ENCODE results near the gene PAX5.

DNA sequence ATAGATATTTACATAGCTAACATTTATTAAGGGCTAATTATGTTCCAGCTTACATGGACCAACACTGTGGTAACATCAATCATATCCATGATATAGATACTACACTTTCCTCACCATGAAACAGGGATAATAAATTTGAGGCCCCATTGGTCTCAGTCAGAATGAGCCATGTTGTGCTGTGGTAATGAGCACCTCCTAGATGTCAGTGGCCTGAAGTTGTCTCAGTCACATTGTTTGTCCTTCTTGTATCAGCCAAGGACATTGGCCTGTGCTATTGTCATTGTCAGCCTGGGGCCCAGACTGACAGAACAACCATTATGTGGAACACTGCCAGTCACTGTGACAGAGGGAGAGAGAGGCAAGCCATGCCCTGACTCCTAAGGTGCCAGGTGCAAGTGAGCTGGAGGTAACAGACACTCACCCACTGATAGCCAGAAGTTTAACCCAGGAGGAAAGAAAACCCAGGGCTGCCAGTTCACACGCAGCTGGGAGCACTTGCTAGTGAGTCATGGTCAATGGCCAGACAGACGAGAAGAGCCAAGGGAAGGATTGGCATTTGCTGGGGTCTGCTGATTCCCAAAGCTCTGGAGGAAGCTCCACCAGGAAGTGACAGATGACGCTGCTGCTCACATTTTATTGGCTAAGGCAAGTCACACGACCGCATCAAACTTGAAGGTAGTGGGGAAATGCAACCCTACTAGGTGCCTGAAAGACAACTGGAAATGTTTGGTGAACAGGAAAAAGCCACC is 237.2 kb downstream of the PAX5 start:
- TF ChIP-seq, protein P1, sequence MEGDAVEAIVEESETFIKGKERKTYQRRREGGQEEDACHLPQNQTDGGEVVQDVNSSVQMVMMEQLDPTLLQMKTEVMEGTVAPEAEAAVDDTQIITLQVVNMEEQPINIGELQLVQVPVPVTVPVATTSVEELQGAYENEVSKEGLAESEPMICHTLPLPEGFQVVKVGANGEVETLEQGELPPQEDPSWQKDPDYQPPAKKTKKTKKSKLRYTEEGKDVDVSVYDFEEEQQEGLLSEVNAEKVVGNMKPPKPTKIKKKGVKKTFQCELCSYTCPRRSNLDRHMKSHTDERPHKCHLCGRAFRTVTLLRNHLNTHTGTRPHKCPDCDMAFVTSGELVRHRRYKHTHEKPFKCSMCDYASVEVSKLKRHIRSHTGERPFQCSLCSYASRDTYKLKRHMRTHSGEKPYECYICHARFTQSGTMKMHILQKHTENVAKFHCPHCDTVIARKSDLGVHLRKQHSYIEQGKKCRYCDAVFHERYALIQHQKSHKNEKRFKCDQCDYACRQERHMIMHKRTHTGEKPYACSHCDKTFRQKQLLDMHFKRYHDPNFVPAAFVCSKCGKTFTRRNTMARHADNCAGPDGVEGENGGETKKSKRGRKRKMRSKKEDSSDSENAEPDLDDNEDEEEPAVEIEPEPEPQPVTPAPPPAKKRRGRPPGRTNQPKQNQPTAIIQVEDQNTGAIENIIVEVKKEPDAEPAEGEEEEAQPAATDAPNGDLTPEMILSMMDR (IDR thresholded peaks at IDR 0.05): no peak
- TF ChIP-seq POLR2A (IDR thresholded peaks at IDR 0.05) (no peak), POLR2AphosphoS5 (IDR thresholded peaks at IDR 0.05) (no peak)

All from breast epithelium (tissue), 3 donors.